GM12865 (cell line): ENCODE measurements around the gene SLC66A1.

Source experiments
- DNase-seq: peaks from one replicate; pipeline ENCODE4 v3.0.0; 2010; ENCODE audit warnings: low read depth
- H3K4me3 ChIP-seq: 2 replicates; pipeline ENCODE4 v1.5.1; 2011; ENCODE audit warnings: mild to moderate bottlenecking, low read depth, low read length, control low read depth
- CTCF ChIP-seq: IDR thresholded peaks from 2 replicates; pipeline ENCODE4 v1.5.1; 2011; ENCODE audit warnings: low read length, control low read depth, low read depth, inconsistent platforms; ENCODE audit not compliant: insufficient read depth; ENCODE audit errors: missing control alignments

The SLC66A1 gene

DNA sequence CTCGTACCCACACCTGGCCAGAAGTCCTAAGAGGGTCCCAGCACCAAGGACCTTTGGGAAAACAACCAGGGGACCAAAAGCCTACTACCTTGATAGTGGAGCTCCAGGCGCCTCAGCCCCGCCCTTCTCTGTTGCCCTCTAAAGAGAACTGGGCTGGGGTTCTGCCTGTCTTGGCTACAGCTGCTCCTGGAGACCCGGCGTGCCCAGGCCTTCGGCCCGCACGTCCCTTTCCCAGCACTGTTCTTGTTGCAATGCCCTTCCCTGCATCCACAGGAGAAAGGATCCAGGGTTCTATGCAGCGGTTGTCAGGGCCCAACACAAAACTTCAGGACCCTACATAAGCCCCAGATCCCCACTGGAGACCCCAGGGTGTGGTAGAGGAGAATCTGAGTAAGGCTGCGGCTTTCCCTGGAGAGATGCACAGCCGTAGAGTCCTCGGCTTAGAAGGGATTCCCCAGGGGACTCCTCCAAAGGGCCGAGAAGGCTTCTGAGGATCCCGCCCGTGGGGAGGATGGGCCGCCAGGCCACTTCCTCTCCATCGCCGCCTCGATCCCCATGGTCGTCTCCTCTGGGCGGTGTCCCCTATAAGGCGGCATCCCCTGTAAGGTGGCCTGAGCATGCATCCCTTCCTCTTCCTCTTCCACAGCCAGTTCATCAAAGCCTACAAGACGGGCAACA is 12.0 kb downstream of the SLC66A1 start:
- H3K4me3 ChIP-seq = no peak overlapping the region
- TF ChIP-seq CTCF = no peak
- no peak for DNase-seq

DNA sequence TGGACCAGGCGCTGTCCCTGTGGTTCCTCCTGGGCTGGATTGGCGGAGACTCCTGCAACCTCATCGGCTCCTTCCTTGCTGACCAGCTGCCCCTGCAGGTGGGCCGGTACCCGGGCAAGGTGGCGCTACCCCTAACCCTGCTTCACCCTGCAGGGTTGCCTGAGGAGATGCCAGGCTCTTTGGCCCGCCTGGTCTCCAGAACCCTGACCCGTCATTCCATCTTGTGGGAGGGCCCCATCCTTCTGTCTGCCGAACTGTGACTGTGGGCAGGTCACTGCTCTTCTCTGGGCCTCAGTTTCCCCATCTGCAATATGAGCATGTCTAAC is 12.5 kb downstream of the SLC66A1 start:
- DNase-seq = no peak
- H3K4me3 ChIP-seq = no peak overlapping the region
- no peak for TF ChIP-seq CTCF

- H3K4me3 ChIP-seq = no peak overlapping the region
- no peak for TF ChIP-seq CTCF
- DNase-seq = no peak
Measured at GRCh38 chr1:19325368-19325957, 13.3 kb downstream of the SLC66A1 start.

- DNase-seq = no peak
- TF ChIP-seq CTCF = no peak
- no peak overlapping the region for H3K4me3 ChIP-seq
Measured at GRCh38 chr1:19325958-19326747, 14.0 kb downstream of the SLC66A1 start.

GRCh38 chr1:19326748-19327065 is 14.6 kb downstream of the SLC66A1 start:
- no peak overlapping the region for H3K4me3 ChIP-seq
- no peak for TF ChIP-seq CTCF
- no peak for DNase-seq

- no peak for TF ChIP-seq CTCF
- no peak overlapping the region for H3K4me3 ChIP-seq
- no peak for DNase-seq
Measured at GRCh38 chr1:19327301-19327700, 15.2 kb downstream of the SLC66A1 start.
